CD14-positive monocyte (primary cell): ENCODE results near the gene MUC5AC. TPM values are rescaled to one million over a fixed set of nuclear protein-coding genes. Genes with fewer than 3 reads are reported as not detected.

ENCODE experiments used
- DNase-seq, 3 donors: peaks; one replicate each; pipeline ENCODE4 v3.0.0-alpha.2; 2011 to 2022
- H2AFZ ChIP-seq: 2 replicates; pipeline ENCODE4 v1.6.0; 2012; ENCODE audit warnings: mild to moderate bottlenecking, low read depth, low read length, inconsistent platforms; ENCODE audit not compliant: insufficient read depth, poor library complexity, severe bottlenecking
- H3K27ac ChIP-seq, 2 donors: 1 replicate in 1 of 2; 2 replicates in 1 of 2; pipeline ENCODE4 v1.5.1; 2012 to 2013; ENCODE audit warnings: low read length in 2 of 2, control low read depth in 1 of 2, inconsistent platforms in 1 of 2, low read depth in 1 of 2, mild to moderate bottlenecking in 1 of 2
- H3K27me3 ChIP-seq, 2 donors: one replicate each; pipeline versions ENCODE4 v1.6.0 to v1.6.1; 2011 to 2013; ENCODE audit warnings: low read length in 2 of 2; ENCODE audit not compliant: control insufficient read depth in 2 of 2, insufficient read depth in 2 of 2
- H3K36me3 ChIP-seq, 2 donors: replicated peaks in 1 of 2; 1 replicate in 1 of 2; 2 replicates in 1 of 2; pipeline versions ENCODE4 v1.5.1 to v1.6.1; 2012 to 2013; ENCODE audit warnings: low read length in 2 of 2, control low read depth in 1 of 2, inconsistent platforms in 1 of 2, mild to moderate bottlenecking in 1 of 2; ENCODE audit not compliant: insufficient read depth in 2 of 2, control insufficient read depth in 1 of 2
- H3K4me1 ChIP-seq, 2 donors: 1 replicate in 1 of 2; 2 replicates in 1 of 2; pipeline versions ENCODE4 v1.5.1 to v1.6.1; 2012 to 2013; ENCODE audit warnings: low read length in 2 of 2, control low read depth in 1 of 2, inconsistent platforms in 1 of 2, mild to moderate bottlenecking in 1 of 2, moderate library complexity in 1 of 2; ENCODE audit not compliant: insufficient read depth in 2 of 2, control insufficient read depth in 1 of 2
- H3K4me2 ChIP-seq: replicated peaks from 2 replicates; pipeline ENCODE3; 2012; ENCODE audit warnings: low read length, moderate library complexity, mild to moderate bottlenecking; ENCODE audit not compliant: poor library complexity, severe bottlenecking; ENCODE audit errors: extremely low read depth
- H3K4me3 ChIP-seq, 3 experiments: fragments of 200-600 bp in 1 of 3; sonication (generic) in 1 of 3; replicated peaks in 1 of 3; 1 replicate in 2 of 3; 2 replicates in 1 of 3; pipeline ENCODE4 v1.5.1; 2011 to 2013; ENCODE audit warnings: low read length in 3 of 3, mild to moderate bottlenecking in 3 of 3, control low read depth in 2 of 3, low read depth in 2 of 3, inconsistent platforms in 1 of 3, moderate library complexity in 1 of 3
- H3K79me2 ChIP-seq: 2 replicates; pipeline ENCODE4 v1.6.0; 2012; ENCODE audit warnings: mild to moderate bottlenecking, control low read depth, inconsistent platforms, low read length, moderate library complexity; ENCODE audit not compliant: insufficient read depth
- H3K9ac ChIP-seq: 2 replicates; pipeline ENCODE4 v1.6.0; 2017; ENCODE audit warnings: low read length, mild to moderate bottlenecking; ENCODE audit not compliant: insufficient read depth, poor library complexity, severe bottlenecking
- H3K9me3 ChIP-seq, 2 donors: replicated peaks in 1 of 2; 1 replicate in 1 of 2; 2 replicates in 1 of 2; pipeline versions ENCODE4 v1.5.1 to v1.6.1; 2012 to 2013; ENCODE audit warnings: low read length in 2 of 2, control low read depth in 1 of 2; ENCODE audit not compliant: control insufficient read depth in 1 of 2, insufficient read depth in 1 of 2
- H4K20me1 ChIP-seq: 2 replicates; pipeline ENCODE4 v1.6.0; 2012; ENCODE audit warnings: mild to moderate bottlenecking, low read length, control low read depth, moderate library complexity; ENCODE audit not compliant: insufficient read depth
- H3K27ac Mint-ChIP-seq, 7 donors: one replicate each; pipeline ENCODE4 v1.8.0; 2020; ENCODE audit warnings: mild to moderate bottlenecking in 7 of 7, mixed read lengths in 7 of 7, moderate library complexity in 6 of 7, inconsistent platforms in 2 of 7
- H3K27me3 Mint-ChIP-seq, 3 donors: one replicate each; pipeline ENCODE4 v1.8.0; 2021 to 2022; ENCODE audit warnings: low read depth in 3 of 3, mild to moderate bottlenecking in 3 of 3, mixed read lengths in 3 of 3, moderate library complexity in 3 of 3, inconsistent platforms in 1 of 3
- H3K36me3 Mint-ChIP-seq, 2 donors: one replicate each; pipeline ENCODE4 v1.8.0; 2020; ENCODE audit warnings: mixed read lengths in 2 of 2, inconsistent platforms in 1 of 2, mild to moderate bottlenecking in 1 of 2
- H3K4me1 Mint-ChIP-seq: one replicate; pipeline ENCODE4 v1.8.0; 2020; ENCODE audit warnings: mild to moderate bottlenecking, mixed read lengths
- H3K4me3 Mint-ChIP-seq, 2 donors: one replicate each; pipeline ENCODE4 v1.8.0; 2020; ENCODE audit warnings: mild to moderate bottlenecking in 2 of 2, mixed read lengths in 2 of 2, moderate library complexity in 1 of 2
- H3K9me3 Mint-ChIP-seq, 7 donors: one replicate each; pipeline ENCODE4 v1.8.0; 2020 to 2022; ENCODE audit warnings: mixed read lengths in 7 of 7, mild to moderate bottlenecking in 6 of 7, moderate library complexity in 6 of 7, inconsistent platforms in 2 of 7
- CTCF ChIP-seq: fragments of 200-600 bp; IDR thresholded peaks from one replicate; pipeline ENCODE4 v1.8.0; 2022; ENCODE audit warnings: antibody characterized with exemption, mild to moderate bottlenecking
- whole genome bisulfite sequencing: methylation state at CpG from one replicate; pipeline ENCODE4 v1.1.5; 2013; ENCODE audit warnings: missing lambda C conversion rate; ENCODE audit not compliant: insufficient coverage; 5-methylcytosine and 5-hydroxymethylcytosine counted together
- intact Hi-C, 2 donors: fragments of 100-400 bp; cut with micrococcal nuclease; formaldehyde crosslinking; loops; one replicate each; pipeline versions ENCODE4 v1.15.0 to v1.15.1; 2023
- polyA plus RNA-seq, 3 donors: library from polyadenylated mRNA; depleted of rRNA in 1 of 3; unstranded in 2 of 3; stranded (reverse) in 1 of 3; fragments of 300-500 nt in 2 of 3; fragments of >200 nt in 1 of 3; fragmentation: Illumina TruSeq in 2 of 3; gene quantifications; 1 replicate in 2 of 3; 2 replicates in 1 of 3; pipeline ENCODE4 v1.2.3, GENCODE V29; 2012 to 2021

Gene MUC5AC
- polyA plus RNA-seq, 3 donors = not detected

DNA sequence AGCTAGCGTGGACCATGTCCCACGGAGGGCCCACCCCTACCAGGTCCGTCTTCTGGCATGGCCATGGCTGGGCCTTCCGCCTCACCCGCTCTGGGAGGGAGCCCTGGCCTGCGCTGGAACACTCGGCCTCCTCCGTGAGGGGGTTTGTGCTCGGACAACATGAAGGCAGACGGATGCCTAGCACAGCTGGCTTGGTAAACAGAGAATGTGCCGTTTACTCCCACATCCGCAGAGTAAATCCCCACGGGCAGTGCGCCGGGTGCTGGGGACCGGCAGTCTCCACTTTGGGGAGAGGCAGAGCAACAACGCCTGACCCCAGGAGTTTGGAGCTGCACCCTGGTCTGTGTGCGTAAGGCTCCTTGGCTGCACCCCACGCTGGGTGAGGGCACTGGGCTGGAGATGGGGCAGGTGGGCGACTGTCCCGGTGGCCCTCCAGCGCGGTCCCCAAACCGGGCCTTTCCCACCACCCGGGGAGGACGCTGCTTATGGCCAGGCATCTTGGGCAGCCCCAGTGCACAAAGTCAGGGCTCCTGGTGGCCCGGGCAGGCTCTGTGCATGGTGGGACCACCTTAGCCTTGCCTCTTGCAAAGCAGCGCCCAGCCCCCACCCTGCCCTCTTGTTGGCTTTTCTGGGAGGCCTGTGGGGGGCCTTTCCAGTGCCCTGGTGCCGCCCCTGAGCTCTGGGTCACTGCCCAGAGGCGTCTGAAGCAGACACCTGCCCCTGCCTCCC, 30.7 kb upstream of the MUC5AC start:
- no peak overlapping the region for H3K9ac ChIP-seq
- H3K36me3 ChIP-seq = no peaks in the 10 kb centered on the region
- no peak for TF ChIP-seq CTCF
- no peaks in the 10 kb centered on the region for H4K20me1 ChIP-seq
- H3K4me3 ChIP-seq = no peak overlapping the region
- no peaks in the 10 kb centered on the region for H3K4me1 Mint-ChIP-seq
- H3K27me3 ChIP-seq = no peaks in the 10 kb centered on the region
- H3K27ac ChIP-seq = no peak overlapping the region
- no peak overlapping the region for H2AFZ ChIP-seq
- H3K9me3 ChIP-seq = no peaks in the 10 kb centered on the region
- intact Hi-C loops = no loop called here
- H3K4me3 Mint-ChIP-seq = no peak overlapping the region
- H3K36me3 Mint-ChIP-seq = no peaks in the 10 kb centered on the region
- H3K27ac Mint-ChIP-seq = no peak overlapping the region
- WGBS = 92% methylated on average over 30 of the region's 30 CpGs
- H3K27me3 Mint-ChIP-seq = peaks cover 1 to 11% (median 6%) of the 10 kb centered on the region in 3 donors
- H3K9me3 Mint-ChIP-seq = peaks cover 0 to 13% (median 8%) of the 10 kb centered on the region in 7 donors
- H3K79me2 ChIP-seq = no peaks in the 10 kb centered on the region
- no peaks in the 10 kb centered on the region for H3K4me1 ChIP-seq
- no peak overlapping the region for H3K4me2 ChIP-seq
- DNase-seq = no peak

DNA sequence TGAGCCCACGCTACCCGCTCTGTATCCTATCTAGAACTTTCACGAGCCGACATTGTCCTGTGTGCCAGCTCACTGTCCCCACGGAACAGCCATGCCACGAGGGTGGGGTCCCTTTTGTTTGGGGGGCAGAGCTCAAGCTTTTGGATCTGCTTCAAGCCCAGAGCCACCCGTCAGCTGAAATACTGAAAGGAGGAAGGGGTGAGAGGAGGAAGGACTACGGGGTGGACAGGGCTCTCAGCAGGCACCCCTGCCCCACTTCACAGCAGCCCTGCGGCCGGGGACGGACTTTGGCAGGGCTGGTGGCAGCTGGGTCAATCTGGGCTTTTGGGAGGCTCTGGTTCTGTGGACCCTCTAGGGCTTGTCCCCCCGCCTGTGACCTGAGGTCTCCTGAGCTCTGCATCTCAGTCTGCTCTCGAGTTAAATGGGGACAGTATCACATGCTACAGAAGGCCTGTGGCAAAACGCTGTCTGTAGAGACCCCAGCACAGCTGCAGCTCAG, 30.0 kb upstream of the MUC5AC start:
- Histone ChIP-seq H3K9ac (no peak overlapping the region), H3K79me2 (no peaks in the 10 kb centered on the region), H3K4me3 (no peak overlapping the region), H3K9me3 (no peaks in the 10 kb centered on the region), H4K20me1 (no peaks in the 10 kb centered on the region), H3K27ac (no peak overlapping the region), H3K4me2 (no peak overlapping the region), H3K27me3 (no peaks in the 10 kb centered on the region), H3K4me1 (no peaks in the 10 kb centered on the region), H2AFZ (no peak overlapping the region), H3K36me3 (no peaks in the 10 kb centered on the region)
- 83% methylated on average over 12 of the region's 14 CpGs for WGBS
- Mint-ChIP-seq H3K27me3 (peaks cover 1 to 11% (median 7%) of the 10 kb centered on the region in 3 donors), H3K4me1 (no peaks in the 10 kb centered on the region), H3K36me3 (no peaks in the 10 kb centered on the region), H3K9me3 (peaks cover 0 to 14% (median 8%) of the 10 kb centered on the region in 7 donors), H3K4me3 (no peak overlapping the region), H3K27ac (no peak overlapping the region)
- intact Hi-C loops = no loop called here
- DNase-seq = no peak
- TF ChIP-seq CTCF = no peak
